COLO668 (cell line): ENCODE results near the gene OR2T8.

Experiments
- DNase-seq: peaks from one replicate; lab custom pipeline; 2025; ENCODE audit not compliant: unreplicated experiment; lab: John Stamatoyannopoulos, UW

The OR2T8 gene, protein sequence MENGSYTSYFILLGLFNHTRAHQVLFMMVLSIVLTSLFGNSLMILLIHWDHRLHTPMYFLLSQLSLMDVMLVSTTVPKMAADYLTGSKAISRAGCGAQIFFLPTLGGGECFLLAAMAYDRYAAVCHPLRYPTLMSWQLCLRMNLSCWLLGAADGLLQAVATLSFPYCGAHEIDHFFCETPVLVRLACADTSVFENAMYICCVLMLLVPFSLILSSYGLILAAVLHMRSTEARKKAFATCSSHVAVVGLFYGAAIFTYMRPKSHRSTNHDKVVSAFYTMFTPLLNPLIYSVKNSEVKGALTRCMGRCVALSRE

GRCh38 chr1:247919952-247920351 is at the start of gene OR2T8:
OR2T8 (plus strand) TSS chr1:247920252; CDS start chr1:247921018, 766 bp downstream.
- no peak for DNase-seq

GRCh38 chr1:247883346-247883745 is 36.7 kb upstream of the OR2T8 start:
- DNase-seq, result no peak

GRCh38 chr1:247884797-247885413 is 35.1 kb upstream of the OR2T8 start:
- DNase-seq, result no peak

GRCh38 chr1:247895163-247895637 is 24.9 kb upstream of the OR2T8 start, which contains the start of gene OR2W3:
OR2W3 (plus strand) TSS chr1:247895587; CDS start chr1:247895587, 0 bp downstream.
- no peak for DNase-seq

GRCh38 chr1:247895976-247896375 is 24.1 kb upstream of the OR2T8 start:
- DNase-seq, result no peak

DNA sequence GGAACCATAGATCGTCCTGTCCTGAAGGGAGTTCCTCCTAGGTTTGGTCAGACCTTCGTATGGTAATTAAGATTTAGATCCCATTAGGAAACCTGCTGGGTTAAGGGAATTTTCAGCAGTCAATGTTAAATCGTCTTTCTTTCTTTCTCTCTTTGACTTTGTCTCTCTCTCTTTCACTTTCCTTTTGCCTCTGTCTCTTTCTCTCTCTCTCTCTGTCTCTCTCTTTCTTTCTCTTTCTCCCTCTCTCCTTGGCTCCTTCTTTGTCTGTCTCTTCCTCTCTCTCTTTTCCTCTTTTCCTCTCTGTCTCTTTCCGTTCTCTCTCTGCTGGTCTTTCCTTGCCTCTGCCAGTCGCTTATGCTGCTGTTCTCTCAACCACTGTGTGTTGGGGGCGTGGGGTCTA is 15.9 kb upstream of the OR2T8 start:
- DNase-seq, result no peak

- no peak for DNase-seq
Observed at GRCh38 chr1:247905181-247905580, 14.9 kb upstream of the OR2T8 start.

GRCh38 chr1:247905910-247906503 is 14.0 kb upstream of the OR2T8 start:
- DNase-seq, result no peak

DNA sequence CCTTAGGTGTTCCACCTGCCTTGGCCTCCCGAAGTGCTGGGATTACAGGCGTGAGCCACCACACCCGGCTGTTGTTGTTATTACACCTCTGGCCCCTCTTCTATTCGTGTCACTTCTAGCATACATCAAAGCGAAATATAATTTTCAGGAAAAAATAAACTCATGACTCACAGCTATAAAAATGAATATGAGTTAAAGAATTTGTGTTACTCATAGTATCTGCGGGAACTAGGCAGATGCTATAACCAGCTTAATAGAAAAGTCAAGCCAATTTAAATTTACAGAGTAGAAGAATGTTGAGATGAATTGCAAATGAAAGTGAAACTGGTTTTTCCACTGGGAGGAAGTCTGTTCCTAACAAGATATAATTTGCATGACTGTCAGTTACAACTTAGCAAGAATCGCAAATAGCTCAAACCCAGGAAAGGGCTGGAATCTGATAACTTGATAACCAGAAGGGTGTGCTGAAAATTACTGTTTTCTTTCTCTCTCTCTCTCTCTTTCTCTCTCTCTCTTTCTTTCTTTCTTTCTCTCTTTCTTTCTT is 13.5 kb upstream of the OR2T8 start:
- DNase-seq, result no peak

DNA sequence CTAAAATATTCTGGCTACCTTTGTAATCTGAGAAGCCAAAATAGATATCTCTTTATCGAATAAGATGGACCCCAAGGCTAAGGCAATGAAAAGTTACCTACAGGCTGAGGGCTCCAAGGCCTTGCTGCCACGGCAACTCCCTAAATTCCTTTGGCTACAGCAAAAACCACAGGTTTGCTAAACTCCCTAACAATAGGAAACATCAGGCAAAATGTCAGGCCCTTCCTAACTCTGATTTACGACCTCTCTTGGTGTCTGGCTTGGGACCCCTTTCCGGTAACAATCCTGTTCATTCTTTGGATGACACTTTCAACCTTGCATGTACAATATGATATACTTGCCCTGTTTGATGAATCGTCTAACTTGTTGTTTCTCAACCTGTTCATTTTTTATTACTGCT is 11.3 kb upstream of the OR2T8 start:
- no peak for DNase-seq

DNA sequence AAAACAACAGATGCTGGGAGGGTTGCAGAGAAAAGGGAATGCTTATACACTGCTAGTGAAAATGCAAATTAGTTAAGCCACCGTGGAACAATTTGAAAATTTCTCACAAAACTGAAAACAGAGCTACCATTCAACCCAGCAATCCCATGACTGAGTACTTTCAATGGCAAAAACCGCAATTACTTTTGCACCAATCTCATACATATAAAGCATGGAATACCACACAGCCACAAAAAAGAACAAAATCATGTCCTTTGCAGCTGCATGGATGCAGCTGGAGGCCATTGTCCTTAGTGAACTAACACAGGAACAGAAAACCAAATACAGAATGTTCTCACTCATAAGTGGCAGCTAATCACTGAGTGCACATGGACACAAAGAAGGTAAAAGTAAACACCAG is 6.3 kb upstream of the OR2T8 start:
- DNase-seq, result no peak

DNA sequence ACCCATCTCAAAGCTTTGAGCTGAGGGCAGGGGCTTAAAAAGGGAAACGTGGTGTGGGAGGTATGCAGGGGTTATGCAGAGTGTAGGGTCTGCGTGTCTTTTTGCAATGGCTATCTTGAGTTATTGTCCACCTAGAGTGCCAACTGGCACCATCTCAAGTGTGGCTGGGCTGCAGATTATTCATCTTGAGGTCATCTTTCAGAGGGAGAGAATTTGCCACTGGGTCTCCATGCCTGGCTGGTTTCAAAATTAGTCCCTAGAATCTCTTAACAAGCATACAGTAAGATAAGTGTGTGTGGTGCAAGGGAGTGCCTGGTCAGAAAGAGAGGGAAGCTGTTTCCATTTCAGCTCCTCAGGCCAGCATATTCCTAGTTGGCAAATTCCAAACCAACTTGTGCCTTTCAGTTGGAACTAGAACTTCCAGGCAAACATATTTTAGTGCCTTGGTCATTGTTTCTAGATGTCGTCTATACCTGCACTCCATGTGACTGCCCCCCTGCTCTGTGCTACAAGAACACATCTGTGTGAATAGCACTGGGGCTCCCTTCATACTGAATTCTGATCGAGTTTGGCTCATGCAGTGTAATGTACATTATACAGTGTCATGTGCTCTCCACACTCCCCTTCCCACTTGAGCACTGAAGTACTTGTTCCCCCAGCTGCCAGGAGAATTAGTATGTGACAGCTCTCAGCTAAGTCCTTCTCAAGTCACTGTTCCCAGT is 5.0 kb upstream of the OR2T8 start:
- no peak for DNase-seq

DNA sequence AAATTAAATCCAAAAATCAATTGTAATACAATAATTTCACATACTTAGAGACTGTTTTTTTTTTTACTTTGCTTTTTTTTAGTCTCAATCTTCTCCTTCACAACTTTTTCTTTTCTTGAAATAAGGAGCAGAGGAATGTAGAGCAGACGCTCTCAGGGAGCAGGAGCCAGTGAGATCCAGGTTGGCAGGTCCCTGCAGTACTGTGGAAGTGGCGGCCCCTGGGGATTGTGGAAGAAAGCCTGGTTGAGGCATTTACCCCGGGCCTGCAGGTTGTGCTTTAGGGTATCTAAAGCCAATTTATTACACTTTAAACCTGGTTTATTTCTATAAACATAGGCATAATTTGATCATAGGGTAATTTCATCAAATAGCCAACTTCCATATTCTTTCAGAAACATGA is 3.9 kb downstream of the OR2T8 start:
- DNase-seq, result no peak

DNA sequence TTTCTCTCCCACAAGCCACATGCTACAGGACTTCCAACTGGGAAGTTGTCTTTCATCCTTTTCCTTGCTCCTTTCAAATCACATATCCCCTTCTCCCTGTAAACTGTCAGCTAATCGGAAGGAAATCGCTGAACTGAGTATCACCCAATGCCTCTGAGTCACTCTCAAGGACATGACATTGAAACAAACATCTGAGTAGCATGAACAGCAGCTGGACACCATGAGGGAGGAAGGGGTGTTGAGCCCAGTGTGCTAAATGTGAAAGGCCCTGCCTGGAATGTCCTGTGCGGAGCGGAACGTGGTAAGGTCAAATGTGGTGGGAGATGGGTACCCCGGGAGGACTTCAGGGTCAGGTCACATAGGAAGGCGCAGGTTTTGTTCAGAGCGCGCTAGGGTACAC is 4.8 kb downstream of the OR2T8 start, which contains the start of gene OR2AJ1:
Gene OR2AJ1 (plus strand): TSS at position 22 of the 400 bp plus-strand sequence. CDS start 8,880 bp downstream, outside the sequence.
- DNase-seq, result no peak

- DNase-seq, result no peak
Observed at GRCh38 chr1:247933989-247934388, 13.9 kb downstream of the OR2T8 start.

- no peak for DNase-seq
Observed at GRCh38 chr1:247935781-247936180, 15.7 kb downstream of the OR2T8 start.

- DNase-seq, result no peak
Observed at GRCh38 chr1:247936415-247936814, 16.4 kb downstream of the OR2T8 start.

DNA sequence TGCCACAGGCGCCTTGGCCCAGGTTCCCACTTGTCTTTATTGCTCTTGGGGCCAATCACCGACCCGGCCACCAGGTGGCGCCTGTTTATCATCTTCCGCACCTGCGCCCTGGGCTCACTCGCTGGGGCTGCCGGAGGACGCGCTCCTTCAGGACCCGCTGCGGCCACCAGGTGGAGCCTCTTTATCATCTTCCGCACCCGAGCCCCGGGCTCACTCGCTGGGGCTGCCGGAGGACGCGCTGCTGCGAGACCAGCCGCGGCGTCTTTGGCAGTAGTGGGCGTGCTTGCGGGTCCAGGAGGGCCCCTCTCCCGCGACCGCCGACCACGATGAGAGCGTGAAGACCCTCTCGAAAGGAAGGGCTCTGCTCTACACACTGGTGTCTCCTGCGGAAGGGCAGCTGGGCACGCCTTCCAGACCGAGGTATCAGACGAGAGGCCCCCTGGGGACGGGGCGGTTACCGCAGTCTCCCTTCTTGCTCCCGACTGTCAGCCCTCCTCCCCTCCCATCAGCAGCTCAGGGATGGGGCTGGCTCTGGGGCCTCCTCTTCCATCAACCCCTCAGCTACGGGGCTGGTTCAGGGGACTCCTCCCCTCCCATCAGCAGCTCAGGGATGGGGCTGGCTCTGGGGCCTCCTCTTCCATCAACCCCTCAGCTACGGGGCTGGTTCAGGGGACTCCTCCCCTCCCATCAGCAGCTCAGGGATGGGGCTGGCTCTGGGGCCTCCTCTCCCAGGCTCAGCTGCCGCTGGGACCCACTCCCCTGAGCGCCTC is 17.1 kb downstream of the OR2T8 start:
- DNase-seq, result peak; percentile 50

- no peak for DNase-seq
Observed at GRCh38 chr1:247942624-247943023, 22.6 kb downstream of the OR2T8 start.

GRCh38 chr1:247948558-247948957 is 28.5 kb downstream of the OR2T8 start, which contains the start of gene OR2L8:
OR2L8 (plus strand) TSS chr1:247948858; CDS start chr1:247948858, 0 bp downstream.
- no peak for DNase-seq
